Duodenal mucosa (tissue), 2 donors: ENCODE results near the gene CTXND1.
"Not testable (repeated sequence)": the region's sequence is repeated elsewhere in the genome, so short reads cannot be mapped to it uniquely, and the experiment has no call there.

Experiments
- H3K27ac ChIP-seq: one replicate; pipeline ENCODE4 v1.7.0; 2013; ENCODE audit warnings: low read depth, low read length
- H3K27me3 ChIP-seq, 2 donors: one replicate each; pipeline ENCODE4 v1.7.0; 2013; ENCODE audit warnings: low read length in 2 of 2, control low read depth in 1 of 2; ENCODE audit not compliant: insufficient read depth in 2 of 2, control insufficient read depth in 1 of 2
- H3K36me3 ChIP-seq, 2 donors: one replicate each; pipeline ENCODE4 v1.7.0; 2013; ENCODE audit warnings: low read length in 2 of 2, control low read depth in 1 of 2; ENCODE audit not compliant: insufficient read depth in 2 of 2, control insufficient read depth in 1 of 2
- H3K4me1 ChIP-seq, 2 donors: one replicate each; pipeline ENCODE4 v1.7.0; 2013; ENCODE audit warnings: low read length in 2 of 2, control low read depth in 1 of 2; ENCODE audit not compliant: insufficient read depth in 2 of 2, control insufficient read depth in 1 of 2
- H3K4me3 ChIP-seq, 2 donors: one replicate each; pipeline ENCODE4 v1.7.0; 2013; ENCODE audit warnings: low read length in 2 of 2, low read depth in 1 of 2
- H3K9ac ChIP-seq, 2 donors: one replicate each; pipeline ENCODE4 v1.7.0; 2013; ENCODE audit warnings: low read length in 2 of 2, low read depth in 1 of 2
- H3K9me3 ChIP-seq, 2 donors: one replicate each; pipeline ENCODE4 v1.7.0; 2013; ENCODE audit warnings: low read length in 2 of 2, control low read depth in 1 of 2; ENCODE audit not compliant: control insufficient read depth in 1 of 2

Gene CTXND1

GRCh38 chr15:80155378-80156175 is 96.4 kb downstream of the CTXND1 start:
- H3K27me3 ChIP-seq, H3K36me3 ChIP-seq, H3K9ac ChIP-seq, H3K27ac ChIP-seq, H3K9me3 ChIP-seq: not testable (repeated sequence)
- Histone ChIP-seq H3K4me1 (peaks cover 24 to 36% of the 10 kb centered on the region in 2 donors), H3K4me3 (peak overlapping the region in 1 of 2 donors; percentile 16)

DNA sequence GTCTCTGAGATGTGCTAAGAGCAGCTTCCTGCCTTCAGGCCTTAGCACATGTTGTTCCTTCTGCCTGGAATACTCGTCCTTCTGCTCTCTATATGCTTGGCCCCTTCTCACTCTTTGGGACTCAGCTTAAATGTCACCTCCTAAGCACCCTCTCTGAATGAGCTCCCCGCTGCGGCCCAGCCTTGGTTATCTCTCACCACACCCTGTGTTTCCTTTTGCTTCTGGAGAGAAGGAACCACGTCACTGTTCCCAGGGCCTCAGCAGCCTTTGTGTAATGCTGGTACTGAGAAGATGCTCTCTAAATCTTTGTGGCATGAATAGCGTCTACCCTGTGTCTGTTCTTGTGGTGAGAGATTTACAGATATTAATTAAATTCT is 97.0 kb downstream of the CTXND1 start:
- H3K9me3 ChIP-seq, result no peaks in the 10 kb centered on the region
- no peaks in the 10 kb centered on the region for H3K27me3 ChIP-seq
- H3K27ac ChIP-seq, result no peak overlapping the region
- no peak overlapping the region for H3K9ac ChIP-seq
- H3K36me3 ChIP-seq, result peaks cover 0 to 5% of the 10 kb centered on the region in 2 donors
- H3K4me3 ChIP-seq, result no peak overlapping the region
- peaks cover 19 to 30% of the 10 kb centered on the region in 2 donors for H3K4me1 ChIP-seq

DNA sequence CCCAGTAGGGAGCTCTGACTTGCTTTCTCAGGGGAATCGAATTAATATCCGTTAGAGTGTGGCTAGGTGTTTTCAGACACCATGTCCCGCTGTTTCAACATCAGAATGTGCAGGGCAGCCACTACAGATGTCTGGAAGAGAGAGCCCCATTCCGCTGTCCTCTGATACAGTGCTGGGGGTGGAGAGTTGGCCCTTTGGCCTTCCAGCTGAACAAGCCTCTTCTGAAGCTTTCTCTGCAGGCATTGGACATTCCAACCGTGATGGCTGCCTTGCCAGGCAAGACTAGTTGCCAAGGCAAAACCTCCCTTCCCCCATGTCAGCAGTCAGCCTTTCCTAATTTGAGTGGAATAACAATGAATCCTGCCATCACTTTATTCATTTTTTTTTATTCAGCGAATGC is 97.7 kb downstream of the CTXND1 start:
- Histone ChIP-seq H3K9me3 (no peaks in the 10 kb centered on the region), H3K9ac (no peak overlapping the region), H3K4me3 (peak overlapping the region in 1 of 2 donors; percentile 6)

GRCh38 chr15:80153900-80154299 is 98.1 kb downstream of the CTXND1 start:
- Histone ChIP-seq H3K36me3 (peaks cover 0 to 5% of the 10 kb centered on the region in 2 donors), H3K9ac (peak overlapping the region in 1 of 2 donors; percentile 55)

More for the DNA sequence above, 97.7 kb downstream of the CTXND1 start:
- no peak overlapping the region for H3K27ac ChIP-seq
- H3K36me3 ChIP-seq, result peaks cover 0 to 5% of the 10 kb centered on the region in 2 donors
- no peaks in the 10 kb centered on the region for H3K27me3 ChIP-seq
- peaks cover 19 to 28% of the 10 kb centered on the region in 2 donors for H3K4me1 ChIP-seq

DNA sequence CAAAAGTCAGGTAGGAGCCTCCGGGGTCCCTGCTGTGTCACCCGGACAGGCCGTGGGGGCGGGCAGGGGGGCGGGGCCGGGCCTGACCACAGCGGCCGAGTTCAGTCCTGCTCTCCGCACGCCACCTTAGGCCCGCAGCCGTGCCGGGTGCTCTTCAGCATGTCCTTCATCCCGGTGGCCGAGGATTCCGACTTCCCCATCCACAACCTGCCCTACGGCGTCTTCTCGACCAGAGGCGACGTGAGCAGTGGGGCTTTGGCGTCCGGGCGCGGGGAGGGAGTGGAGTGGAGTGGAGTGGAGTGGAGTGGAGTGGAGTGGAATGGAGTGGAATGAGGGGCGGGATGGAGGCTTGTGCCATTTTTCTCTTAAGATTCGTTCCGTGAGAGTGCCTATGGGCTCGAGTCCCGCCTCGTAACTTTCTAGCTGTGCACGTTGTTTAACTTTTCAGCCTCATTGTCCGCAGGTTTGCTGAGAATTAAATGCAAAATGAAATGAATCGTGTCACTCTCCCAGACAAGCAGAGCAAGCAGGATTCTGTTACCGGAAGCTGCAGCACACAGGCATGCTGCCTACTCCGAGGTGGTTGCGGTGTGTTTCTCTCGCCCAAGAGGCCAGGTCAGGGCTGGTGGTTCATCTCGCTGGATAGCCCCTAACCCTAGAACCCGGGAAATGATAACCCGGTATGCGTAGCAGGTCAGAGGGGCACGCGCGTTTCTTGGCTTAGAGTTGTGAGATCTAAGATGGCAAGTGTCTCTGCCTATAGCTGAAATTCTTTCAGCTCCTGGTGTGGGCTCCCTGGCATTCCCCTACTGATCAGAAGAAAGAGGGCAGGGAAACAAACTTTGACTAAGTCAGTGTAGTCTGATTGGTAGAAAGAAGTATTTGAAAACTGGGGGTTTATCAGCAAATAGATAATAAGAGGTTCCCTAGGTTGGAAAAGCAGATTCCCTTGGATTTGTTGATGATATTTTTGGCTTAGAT is 98.8 kb downstream of the CTXND1 start, which contains the start of gene FAH:
TSS of gene FAH (plus strand) at position 104 of the 981 bp plus-strand sequence. CDS start at position 160, 56 bp downstream.
- Histone ChIP-seq H3K27ac (peak within 1 kb of the TSS; percentile 23), H3K4me3 (peak within 1 kb of the TSS; percentile 81 to 92), H3K9ac (peak within 1 kb of the TSS; percentile 55 to 76), H3K27me3 (no peaks in the 10 kb centered on the region), H3K9me3 (no peaks in the 10 kb centered on the region), H3K4me1 (peaks cover 19 to 28% of the 10 kb centered on the region in 2 donors), H3K36me3 (no peaks in the 10 kb centered on the region)

More at GRCh38 chr15:80153900-80154299, 98.1 kb downstream of the CTXND1 start:
- H3K27ac ChIP-seq, result no peak overlapping the region
- H3K4me3 ChIP-seq, result peak overlapping the region; percentile 2 to 92
- H3K4me1 ChIP-seq, result peaks cover 19 to 28% of the 10 kb centered on the region in 2 donors
- H3K9me3 ChIP-seq, result no peaks in the 10 kb centered on the region
- H3K27me3 ChIP-seq, result no peaks in the 10 kb centered on the region

DNA sequence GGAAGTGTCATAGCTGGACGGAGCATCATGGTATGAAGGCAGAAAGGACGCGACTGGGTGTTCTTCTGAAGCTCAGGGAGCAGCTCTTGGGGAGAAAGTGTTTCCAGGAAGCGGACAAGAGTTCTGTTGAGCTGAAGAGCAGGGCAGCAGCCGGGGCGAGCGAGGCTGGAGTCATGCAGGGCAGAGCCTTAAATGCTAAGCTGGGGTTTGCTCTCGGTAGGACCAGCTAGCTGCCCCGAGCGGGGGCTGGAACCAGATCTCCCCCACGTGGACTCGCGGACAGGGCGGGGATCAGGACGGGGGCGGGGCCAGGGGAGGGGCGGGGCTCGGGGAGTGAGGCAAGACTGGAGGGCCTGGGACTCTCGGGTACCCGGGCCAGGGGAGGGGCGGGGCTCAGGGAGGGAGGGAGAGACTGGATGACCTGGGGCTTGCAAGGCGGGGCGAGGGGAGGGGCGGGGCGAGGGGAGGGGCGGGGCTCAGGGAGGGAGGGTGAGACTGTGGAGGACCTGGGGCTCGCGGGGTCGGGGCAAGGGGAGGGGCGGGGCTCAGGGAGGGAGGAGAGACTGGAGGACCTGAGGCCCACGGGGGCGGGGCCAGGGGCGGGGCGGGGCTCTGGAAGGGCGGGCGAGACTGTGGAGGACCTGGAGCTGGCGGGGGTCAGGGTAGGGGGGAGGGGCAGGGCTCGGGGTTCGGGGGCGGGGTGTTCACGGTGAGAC is 99.7 kb downstream of the CTXND1 start:
- Histone ChIP-seq H3K4me3 (peak overlapping the region; percentile 81 to 92), H3K9ac (peak overlapping the region in 1 of 2 donors; percentile 53), H3K27ac (no peak overlapping the region), H3K27me3 (no peaks in the 10 kb centered on the region), H3K4me1 (peaks cover 19 to 28% of the 10 kb centered on the region in 2 donors), H3K36me3 (no peaks in the 10 kb centered on the region), H3K9me3 (no peaks in the 10 kb centered on the region)

DNA sequence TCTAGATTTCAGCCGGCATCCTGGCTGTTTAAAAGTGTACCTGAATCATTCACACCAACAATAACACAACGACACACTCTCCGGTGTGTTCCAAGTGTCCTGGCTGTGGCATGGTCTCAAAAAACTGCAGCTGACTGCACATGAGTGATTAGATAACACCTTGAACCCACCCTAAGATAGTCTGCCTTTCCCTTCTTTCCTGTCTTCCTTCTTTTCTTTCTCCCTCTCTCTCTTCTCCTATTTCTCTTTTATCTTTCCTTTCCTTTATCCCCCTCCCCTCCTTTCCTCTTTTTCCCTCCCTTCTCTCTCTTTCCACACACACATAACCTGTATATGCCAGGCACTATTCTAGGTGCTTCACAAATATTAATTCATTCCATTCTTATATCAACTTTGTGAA is 100.4 kb downstream of the CTXND1 start:
- peak overlapping the region in 1 of 2 donors; percentile 21 for H3K9ac ChIP-seq
- no peaks in the 10 kb centered on the region for H3K9me3 ChIP-seq
- H3K4me1 ChIP-seq, result peaks cover 19 to 28% of the 10 kb centered on the region in 2 donors
- no peak overlapping the region for H3K4me3 ChIP-seq
- H3K36me3 ChIP-seq, result no peaks in the 10 kb centered on the region
- H3K27me3 ChIP-seq, result no peaks in the 10 kb centered on the region
- H3K27ac ChIP-seq, result no peak overlapping the region

GRCh38 chr15:80151148-80151547 is 100.9 kb downstream of the CTXND1 start:
- Histone ChIP-seq H3K9ac (peak overlapping the region in 1 of 2 donors; percentile 21), H3K9me3 (no peaks in the 10 kb centered on the region), H3K4me1 (peaks cover 19 to 28% of the 10 kb centered on the region in 2 donors), H3K4me3 (no peak overlapping the region), H3K36me3 (no peaks in the 10 kb centered on the region), H3K27me3 (no peaks in the 10 kb centered on the region), H3K27ac (no peak overlapping the region)
